Adrenal gland (tissue), 5 donors: Measurements from ENCODE around the gene C12orf56.

Experiments
- CTCF ChIP-seq, 6 experiments: fragments of 450-650 bp in 4 of 6; fragments of 200-600 bp in 2 of 6; sonication (generic) in 1 of 6; IDR thresholded peaks; 1 replicate in 5 of 6; 2 replicates in 1 of 6; pipeline versions ENCODE4 v1.5.1 to v1.8.0; 2016 to 2021; ENCODE audit warnings: antibody characterized with exemption in 6 of 6, mild to moderate bottlenecking in 2 of 6, moderate library complexity in 1 of 6
- POLR2A ChIP-seq, 2 donors: fragments of 450-650 bp; IDR thresholded peaks; one replicate each; pipeline ENCODE4 v1.6.1; 2017; ENCODE audit warnings: antibody characterized with exemption in 2 of 2, mild to moderate bottlenecking in 2 of 2, moderate library complexity in 1 of 2
- donor health status: DM: no; HTN: no; CAD: no.

DNA sequence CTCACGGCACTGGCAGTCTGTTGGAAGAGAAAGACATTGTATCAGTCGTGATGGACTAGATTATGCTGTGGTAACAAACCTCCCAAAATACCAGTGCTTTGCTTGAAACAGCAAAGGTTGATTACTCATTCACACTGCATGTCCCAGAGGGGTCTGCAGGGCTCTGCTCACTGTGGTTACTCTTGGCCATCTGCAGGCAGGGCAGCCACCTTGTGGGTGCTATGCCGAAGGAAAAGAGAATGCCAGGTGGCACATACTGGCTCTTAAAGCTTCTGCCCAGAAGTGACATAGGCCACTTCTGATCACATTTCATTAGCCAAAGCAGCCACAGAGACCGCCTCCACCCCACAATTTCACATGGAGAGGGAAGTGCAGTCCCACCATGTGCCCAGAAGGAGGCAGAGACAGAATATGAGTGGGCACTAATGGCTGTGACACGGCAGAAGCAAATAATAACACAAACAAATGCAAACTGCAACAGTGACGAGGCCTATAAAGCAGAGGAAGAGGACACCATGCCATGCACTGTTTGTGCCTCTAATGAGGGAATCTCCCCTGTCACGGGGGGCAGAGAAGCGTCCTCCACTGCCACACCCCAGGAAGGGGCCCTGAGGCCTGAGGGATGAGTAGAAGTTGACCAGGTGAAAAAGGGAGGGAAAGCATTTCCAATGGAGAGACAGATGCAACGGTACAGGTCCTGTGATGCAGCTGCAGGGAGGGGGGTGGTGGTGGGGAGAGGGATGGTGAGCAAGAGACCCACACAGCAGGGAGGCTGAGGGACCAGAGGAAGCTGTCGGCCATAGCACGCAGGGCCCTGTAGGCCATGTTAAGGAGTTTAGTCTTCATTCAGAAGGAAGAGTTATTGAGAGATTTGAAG lies 116.8 kb downstream of the C12orf56 start:
- TF ChIP-seq CTCF (IDR thresholded peaks at IDR 0.05) = peak; percentile 20 to 56 (median 44)
- no peak for TF ChIP-seq POLR2A (IDR thresholded peaks at IDR 0.05)
